ENCODE measurements around the gene RCSD1.
"Not testable (repeated sequence)": the region's sequence is repeated elsewhere in the genome, so short reads cannot be mapped to it uniquely, and the experiment has no call there.

Gene RCSD1, protein sequence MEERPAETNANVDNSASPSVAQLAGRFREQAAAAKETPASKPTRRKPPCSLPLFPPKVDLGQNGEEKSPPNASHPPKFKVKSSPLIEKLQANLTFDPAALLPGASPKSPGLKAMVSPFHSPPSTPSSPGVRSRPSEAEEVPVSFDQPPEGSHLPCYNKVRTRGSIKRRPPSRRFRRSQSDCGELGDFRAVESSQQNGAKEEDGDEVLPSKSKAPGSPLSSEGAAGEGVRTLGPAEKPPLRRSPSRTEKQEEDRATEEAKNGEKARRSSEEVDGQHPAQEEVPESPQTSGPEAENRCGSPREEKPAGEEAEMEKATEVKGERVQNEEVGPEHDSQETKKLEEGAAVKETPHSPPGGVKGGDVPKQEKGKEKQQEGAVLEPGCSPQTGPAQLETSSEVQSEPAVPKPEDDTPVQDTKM

GRCh38 chr1:167629681-167630567 is at the start of gene RCSD1:
TSS of gene RCSD1 (plus strand) at chr1:167630232. CDS start at chr1:167630424, 192 bp downstream.
- DNase-seq (ENCODE audit: low read depth, low spot score): peak; percentile 29

DNA sequence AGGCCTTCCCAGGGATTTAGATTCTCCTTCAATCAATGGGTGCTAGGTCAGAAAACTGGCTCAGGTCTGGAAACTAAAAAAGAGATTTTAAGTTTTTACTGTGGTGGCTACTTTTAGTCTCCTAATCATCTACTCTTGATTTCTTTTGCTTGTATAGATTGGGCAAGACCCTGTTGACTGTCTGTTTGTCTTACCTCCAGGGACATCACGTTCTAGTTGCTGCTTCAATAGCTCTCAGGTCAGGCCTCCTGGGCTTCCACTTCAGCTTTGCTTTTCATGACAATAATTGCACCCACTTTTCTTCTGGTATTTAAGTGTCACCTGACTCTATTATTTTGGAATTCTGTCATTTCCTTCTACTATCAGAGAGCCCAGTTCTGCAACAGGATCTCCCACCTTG is 48.0 kb upstream of the RCSD1 start:
- no peak for DNase-seq (ENCODE audit: low read depth, low spot score)

DNA sequence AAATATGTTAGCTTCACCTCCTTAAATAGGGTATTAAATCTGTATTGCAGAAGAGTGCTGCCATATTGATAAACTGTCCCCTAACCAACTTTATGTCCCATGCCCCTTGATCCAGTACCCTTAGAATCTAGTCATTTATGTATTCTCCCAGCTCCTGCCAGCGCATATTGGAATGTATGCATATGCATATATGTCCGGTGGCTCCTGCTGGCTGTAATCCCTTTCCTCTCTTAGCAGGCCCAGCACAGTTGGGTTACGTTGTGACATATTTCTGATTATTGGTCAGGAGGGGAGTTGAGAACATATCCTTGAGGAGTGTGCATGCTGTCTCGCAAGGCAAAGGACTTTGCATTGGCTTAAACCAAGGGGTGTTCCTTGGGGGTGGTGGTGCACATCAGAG is 47.3 kb upstream of the RCSD1 start:
- DNase-seq (ENCODE audit: low read depth, low spot score): no peak

DNA sequence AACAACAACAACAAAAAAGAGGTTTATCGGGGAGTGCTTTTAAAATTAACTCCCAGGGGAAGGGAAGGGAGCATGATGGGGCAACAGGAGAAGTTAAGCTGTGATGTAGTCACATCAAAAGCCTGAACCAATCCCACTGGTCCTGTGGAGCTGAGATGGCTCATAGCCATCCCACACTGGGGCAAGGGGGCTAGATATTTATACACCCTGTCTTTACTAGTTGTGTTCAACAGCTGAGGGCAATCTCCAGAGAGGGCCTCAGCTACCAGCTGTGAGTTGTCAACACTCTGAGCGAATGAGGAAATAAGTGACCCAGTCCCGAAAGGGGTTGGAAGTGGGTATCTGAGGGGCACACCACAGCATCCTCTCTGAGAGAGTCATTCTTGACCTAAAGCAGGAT is 45.5 kb upstream of the RCSD1 start:
- no peak for DNase-seq (ENCODE audit: low read depth, low spot score)

DNA sequence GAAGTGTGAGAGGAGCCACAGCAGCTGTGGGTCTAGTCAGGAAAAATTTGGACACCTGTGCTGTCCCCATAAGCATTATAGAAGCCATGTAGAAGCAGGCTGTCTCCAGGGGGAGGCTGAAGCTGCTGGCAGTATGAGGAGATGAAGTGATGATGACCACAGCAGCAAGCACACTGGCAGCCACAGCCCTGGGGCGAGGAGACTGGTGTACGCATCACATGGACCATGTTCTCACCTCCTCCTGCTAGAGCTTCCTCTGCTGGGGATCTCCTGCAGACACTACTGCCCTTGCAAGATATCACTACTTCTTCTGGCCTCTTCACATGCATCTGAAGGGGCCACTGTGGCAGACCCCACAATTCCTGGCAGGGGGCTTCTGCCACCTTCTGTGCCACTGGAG is 42.7 kb upstream of the RCSD1 start:
- no peak for DNase-seq (ENCODE audit: low read depth, low spot score)

GRCh38 chr1:167587872-167588271 is 42.2 kb upstream of the RCSD1 start:
- no peak for DNase-seq (ENCODE audit: low read depth, low spot score)

- no peak for DNase-seq (ENCODE audit: low read depth, low spot score)
Observed at GRCh38 chr1:167588361-167588760, 41.7 kb upstream of the RCSD1 start.

DNA sequence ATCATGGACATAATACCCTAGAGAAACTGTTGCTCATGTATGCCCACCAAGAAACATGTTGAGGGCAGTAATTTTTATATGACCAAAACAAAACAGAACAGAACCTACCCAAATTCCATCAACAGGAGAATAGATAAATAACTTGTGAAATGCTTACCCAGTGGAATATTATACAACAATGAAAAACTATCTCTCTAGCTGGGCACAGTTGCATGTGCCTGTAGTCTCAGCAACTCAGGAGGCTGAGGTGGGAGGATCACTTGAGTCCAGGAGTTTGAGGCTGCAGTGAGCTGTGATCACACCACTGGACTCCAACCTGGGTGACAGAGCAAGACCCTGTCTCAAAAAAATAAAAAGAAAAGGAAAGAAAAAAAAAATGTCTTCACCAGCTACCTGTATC is 37.6 kb upstream of the RCSD1 start:
- no peak for DNase-seq (ENCODE audit: low read depth, low spot score)

- no peak for DNase-seq (ENCODE audit: low read depth, low spot score)
Observed at GRCh38 chr1:167593860-167594259, 36.2 kb upstream of the RCSD1 start.

DNA sequence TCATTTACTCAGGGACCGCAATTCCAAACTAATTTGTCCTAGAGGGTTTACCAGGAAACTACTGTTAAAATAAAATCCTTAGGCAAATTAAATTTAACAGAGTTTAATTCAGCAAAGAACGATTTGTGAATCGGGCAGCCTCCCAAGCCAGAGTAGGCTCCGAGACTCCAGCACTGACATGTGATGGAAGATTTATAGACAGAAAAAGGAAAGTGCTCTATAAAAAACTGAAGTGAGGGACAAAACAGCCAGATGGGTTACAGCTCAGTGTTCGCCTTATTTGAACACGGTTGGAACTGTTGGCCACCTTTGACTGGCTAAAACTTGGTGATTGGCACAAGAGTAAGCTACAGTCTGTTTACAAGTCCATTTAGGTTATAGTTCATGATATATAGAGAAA is 35.2 kb upstream of the RCSD1 start:
- DNase-seq (ENCODE audit: low read depth, low spot score): no peak

GRCh38 chr1:167599957-167600581 is 30.0 kb upstream of the RCSD1 start:
- no peak for DNase-seq (ENCODE audit: low read depth, low spot score)

DNA sequence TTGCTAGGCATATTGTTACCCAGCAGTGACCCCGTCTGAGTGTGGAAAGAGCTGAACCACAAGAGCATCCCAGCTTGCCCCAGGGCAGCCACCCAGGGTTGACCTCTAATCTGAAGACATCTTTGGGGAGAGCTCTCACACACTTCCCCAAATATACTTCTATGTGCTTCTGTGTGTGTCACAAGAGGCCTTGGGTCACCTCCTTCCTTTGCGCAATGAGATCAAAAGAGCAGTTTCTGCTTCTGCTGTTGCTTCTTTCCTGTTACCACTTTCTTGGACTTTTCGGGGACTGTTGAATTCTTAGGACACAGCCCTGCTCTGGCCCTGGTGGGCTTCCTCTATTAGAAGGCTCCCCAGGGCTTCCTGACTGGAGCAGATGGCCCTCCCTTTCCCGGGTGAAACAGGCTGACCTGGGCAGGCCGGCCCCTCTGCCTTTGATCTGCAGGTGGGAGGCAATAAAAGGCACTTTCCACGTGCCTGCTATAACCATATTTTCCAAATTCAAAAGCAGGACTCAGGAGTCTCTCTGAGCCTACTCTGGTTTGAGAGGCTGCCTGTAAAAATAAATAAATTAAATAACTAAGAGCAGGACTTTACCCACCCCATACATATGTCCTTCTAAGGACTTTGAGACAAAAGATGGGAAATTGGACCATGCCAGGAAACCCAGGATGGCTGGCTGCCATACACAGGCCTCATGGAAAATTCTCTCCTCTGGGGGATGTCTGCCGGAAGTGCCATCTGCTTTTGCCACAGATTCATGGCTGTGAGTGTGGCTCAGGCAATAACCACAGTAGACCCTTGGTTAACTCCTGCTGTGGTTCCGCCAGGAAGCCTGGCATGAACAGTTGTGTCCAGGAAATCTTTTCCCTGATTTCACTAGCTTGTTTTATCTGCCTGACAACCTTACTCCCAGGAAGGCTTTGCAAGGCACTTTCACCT is 28.3 kb upstream of the RCSD1 start:
- DNase-seq (ENCODE audit: low read depth, low spot score): no peak

DNA sequence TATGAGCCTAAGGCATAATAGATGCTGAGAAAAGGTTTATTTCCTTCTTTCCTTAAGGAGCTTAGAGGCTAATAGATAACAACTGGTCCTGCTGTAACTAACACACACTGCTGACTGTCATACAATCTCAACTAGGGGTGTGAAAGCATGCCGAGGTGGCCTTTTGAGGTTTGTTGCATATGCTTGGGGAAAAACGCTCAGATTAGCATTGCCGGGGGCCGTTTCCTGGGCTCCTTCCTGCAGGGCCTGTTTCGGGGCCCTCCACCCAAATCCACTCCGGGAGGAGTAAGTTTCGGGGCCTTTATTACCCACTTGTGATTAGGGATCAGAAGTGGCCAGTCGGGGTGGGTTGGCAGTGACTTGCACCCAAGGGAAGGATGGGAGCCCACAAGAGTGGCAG is 27.2 kb upstream of the RCSD1 start:
- no peak for DNase-seq (ENCODE audit: low read depth, low spot score)

DNA sequence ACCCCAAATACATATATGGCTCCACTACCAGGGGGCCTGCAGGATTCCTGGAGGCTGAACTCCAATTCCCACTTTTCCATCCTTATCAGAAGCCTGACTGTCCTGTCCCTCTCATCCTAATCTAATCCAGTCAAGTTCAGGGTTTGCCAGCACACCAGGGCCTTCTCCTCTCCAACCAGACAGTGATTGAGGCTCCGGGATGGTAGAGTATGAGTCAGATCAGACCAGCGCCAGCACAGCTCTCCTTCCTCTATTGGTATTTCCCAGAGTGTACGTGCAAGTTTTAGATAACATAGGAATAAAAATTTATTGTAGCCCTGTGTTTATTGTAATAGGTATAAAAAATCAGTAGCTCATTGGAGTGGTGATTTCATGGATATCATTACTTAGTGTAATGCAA is 24.5 kb upstream of the RCSD1 start:
- no peak for DNase-seq (ENCODE audit: low read depth, low spot score)

GRCh38 chr1:167611983-167612382 is 18.0 kb upstream of the RCSD1 start:
- DNase-seq (ENCODE audit: low read depth, low spot score): no peak

GRCh38 chr1:167612587-167613385 is 17.2 kb upstream of the RCSD1 start:
- DNase-seq (ENCODE audit: low read depth, low spot score): no peak

- not testable (repeated sequence) for DNase-seq (ENCODE audit: low read depth, low spot score)
Observed at GRCh38 chr1:167613984-167614383, 16.0 kb upstream of the RCSD1 start.

DNA sequence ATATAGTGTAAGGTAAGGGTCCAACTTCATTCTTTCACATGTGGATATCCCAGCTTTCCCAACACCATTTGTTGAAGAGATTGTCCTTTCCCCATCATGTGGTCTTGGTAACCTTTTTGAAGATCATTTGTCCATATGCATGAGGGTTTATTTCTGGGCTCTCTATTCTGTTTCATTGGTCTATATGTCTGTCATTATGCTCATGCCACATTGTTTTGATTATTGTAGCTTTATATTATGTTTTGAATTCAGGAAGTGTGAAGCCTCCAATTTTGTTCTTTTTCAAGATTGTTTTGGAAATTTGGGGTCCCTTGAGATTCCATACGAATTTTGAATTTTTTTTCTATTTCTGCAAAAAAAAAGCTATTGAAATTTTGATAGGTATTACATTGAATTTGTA is 15.2 kb upstream of the RCSD1 start:
- DNase-seq (ENCODE audit: low read depth, low spot score): no peak

GRCh38 chr1:167616521-167616920 is 13.5 kb upstream of the RCSD1 start:
- DNase-seq (ENCODE audit: low read depth, low spot score): no peak
